Stimulated activated CD8-positive, alpha-beta memory T cell treated with anti-CD3 and anti-CD28 coated beads, Interleukin-7, amount 100 ng/mL, for 24 hours (primary cell): ENCODE data around the gene KLHL42.
"Not testable (repeated sequence)": the region's sequence is repeated elsewhere in the genome, so short reads cannot be mapped to it uniquely, and the experiment has no call there.

Experiments used
- DNase-seq: peaks from one replicate; pipeline ENCODE4 v3.0.0-alpha.2; 2020; ENCODE audit warnings: low read depth

The KLHL42 gene

GRCh38 chr12:27779920-27780611 is at the start of gene KLHL42, which contains the start of gene MANSC4:
TSS of gene KLHL42 (plus strand) at chr12:27780233. CDS start at chr12:27780331, 98 bp downstream.
TSS of gene MANSC4 (minus strand) at chr12:27780236. CDS start at chr12:27771276, 8,960 bp downstream.
- DNase-seq: peak; percentile 19

- no peak for DNase-seq
Observed at GRCh38 chr12:27732281-27732680, 47.8 kb upstream of the KLHL42 start.

- DNase-seq: no peak
Observed at GRCh38 chr12:27733052-27733656, 46.9 kb upstream of the KLHL42 start.

- no peak for DNase-seq
Observed at GRCh38 chr12:27733791-27734190, 46.2 kb upstream of the KLHL42 start.

GRCh38 chr12:27734321-27734720 is 45.7 kb upstream of the KLHL42 start:
- not testable (repeated sequence) for DNase-seq

- no peak for DNase-seq
Observed at GRCh38 chr12:27743601-27744000, 36.4 kb upstream of the KLHL42 start.

GRCh38 chr12:27745734-27746133 is 34.3 kb upstream of the KLHL42 start:
- not testable (repeated sequence) for DNase-seq

GRCh38 chr12:27747111-27747820 is 32.8 kb upstream of the KLHL42 start:
- no peak for DNase-seq

- DNase-seq: no peak
Observed at GRCh38 chr12:27751386-27752047, 28.5 kb upstream of the KLHL42 start.

GRCh38 chr12:27754795-27755194 is 25.2 kb upstream of the KLHL42 start:
- no peak for DNase-seq

- no peak for DNase-seq
Observed at GRCh38 chr12:27756670-27757195, 23.3 kb upstream of the KLHL42 start.

- DNase-seq: no peak
Observed at GRCh38 chr12:27762757-27763156, 17.3 kb upstream of the KLHL42 start.

GRCh38 chr12:27766587-27766986 is 13.4 kb upstream of the KLHL42 start:
- no peak for DNase-seq

- no peak for DNase-seq
Observed at GRCh38 chr12:27769142-27769673, 10.8 kb upstream of the KLHL42 start.

GRCh38 chr12:27771481-27772327 is 8.3 kb upstream of the KLHL42 start:
- DNase-seq: no peak

- no peak for DNase-seq
Observed at GRCh38 chr12:27772328-27773049, 7.5 kb upstream of the KLHL42 start.

GRCh38 chr12:27777141-27777540 is 2.9 kb upstream of the KLHL42 start:
- no peak for DNase-seq

- DNase-seq: no peak
Observed at GRCh38 chr12:27778206-27778605, 1.8 kb upstream of the KLHL42 start.

- DNase-seq: no peak
Observed at GRCh38 chr12:27779416-27779919, 565 bp upstream of the KLHL42 start.
